ENCODE results near the gene CCDC9. TPM values are rescaled to one million over a fixed set of nuclear protein-coding genes. Genes with fewer than 3 reads are reported as not detected.
A peak's percentile ranks its signal among the peaks of the same experiment; 100 is the strongest.

CCDC9 gene
- total and polyA plus RNA-seq, 4 donors, result 1.4 to 8.1 (median 5.4) TPM

GRCh38 chr19:47210180-47210490 lies 46.2 kb upstream of the CCDC9 start:
- Histone ChIP-seq H3K4me3 (ENCODE audit: low read depth in 1 of 3, low read length in 3 of 3) (no peak overlapping the region), H3K27me3 (ENCODE audit: control insufficient read depth in 4 of 4, insufficient read depth in 4 of 4, low read length in 3 of 4) (no peaks in the 10 kb centered on the region), H3K9me3 (ENCODE audit: control insufficient read depth in 4 of 4, low read length in 3 of 4) (no peaks in the 10 kb centered on the region), H3K9ac (ENCODE audit: low read depth in 1 of 2, low read length in 2 of 2) (no peak overlapping the region), H3K4me1 (ENCODE audit: control insufficient read depth in 4 of 4, insufficient read depth in 4 of 4, low read length in 3 of 4) (no peaks in the 10 kb centered on the region), H3K27ac (ENCODE audit: low read depth in 1 of 2, low read length in 2 of 2) (no peak overlapping the region), H3K36me3 (ENCODE audit: control insufficient read depth in 4 of 4, insufficient read depth in 3 of 4, low read depth in 1 of 4, low read length in 3 of 4) (peaks cover 0 to 24% (median 8%) of the 10 kb centered on the region in 4 donors)
- no peak for DNase-seq (ENCODE audit: low spot score)
- no peak for TF ChIP-seq TAF1 (conservative IDR thresholded peaks at IDR 0.05)
- TF ChIP-seq GABPA (IDR thresholded peaks at IDR 0.05 in 1 of 2, conservative IDR thresholded peaks at IDR 0.05 in 1 of 2), result no peak
- TF ChIP-seq ZBTB33 (IDR thresholded peaks at IDR 0.05), result no peak
- TF ChIP-seq FOXA1 (IDR thresholded peaks at IDR 0.05), result no peak
- TF ChIP-seq MAX (IDR thresholded peaks at IDR 0.05), result no peak
- no peak for TF ChIP-seq JUND (IDR thresholded peaks at IDR 0.05)
- TF ChIP-seq CTCF (IDR thresholded peaks at IDR 0.05; ENCODE audit: low read depth, low read length, missing input control), result no peak
- no peak for TF ChIP-seq RAD21 (IDR thresholded peaks at IDR 0.05)
- TF ChIP-seq HNF4A (conservative IDR thresholded peaks at IDR 0.05), result no peak
- no peak for TF ChIP-seq YY1 (IDR thresholded peaks at IDR 0.05)
- no peak for TF ChIP-seq NR2F2 (IDR thresholded peaks at IDR 0.05)
- no peak for TF ChIP-seq ATF3 (IDR thresholded peaks at IDR 0.05)
- no peak for TF ChIP-seq FOXA2 (IDR thresholded peaks at IDR 0.05)

GRCh38 chr19:47210689-47211316 lies 45.5 kb upstream of the CCDC9 start:
- H3K4me3 ChIP-seq (ENCODE audit: low read depth in 1 of 3, low read length in 3 of 3), result no peak overlapping the region
- TF ChIP-seq CTCF (IDR thresholded peaks at IDR 0.05; ENCODE audit: low read depth, low read length, missing input control), result peak; percentile 91
- TF ChIP-seq MAX (IDR thresholded peaks at IDR 0.05), result peak; percentile 11
- TF ChIP-seq TAF1 (conservative IDR thresholded peaks at IDR 0.05), result no peak
- no peak for TF ChIP-seq RXRA (IDR thresholded peaks at IDR 0.05)
- TF ChIP-seq FOXA1 (IDR thresholded peaks at IDR 0.05), result no peak
- no peak for TF ChIP-seq SP1 (IDR thresholded peaks at IDR 0.05)
- peak in 1 of 2 donors; percentile 14 for TF ChIP-seq JUND (IDR thresholded peaks at IDR 0.05)
- TF ChIP-seq FOXA2 (IDR thresholded peaks at IDR 0.05), result no peak
- peak; percentile 88 to 91 for TF ChIP-seq RAD21 (IDR thresholded peaks at IDR 0.05)
- H3K9ac ChIP-seq (ENCODE audit: low read depth in 1 of 2, low read length in 2 of 2), result no peak overlapping the region
- no peaks in the 10 kb centered on the region for H3K27me3 ChIP-seq (ENCODE audit: control insufficient read depth in 4 of 4, insufficient read depth in 4 of 4, low read length in 3 of 4)
- no peak overlapping the region for H3K27ac ChIP-seq (ENCODE audit: low read depth in 1 of 2, low read length in 2 of 2)
- WGBS, result 35% methylated on average over 19 of the region's 19 CpGs
- no peaks in the 10 kb centered on the region for H3K4me1 ChIP-seq (ENCODE audit: control insufficient read depth in 4 of 4, insufficient read depth in 4 of 4, low read length in 3 of 4)
- DNase-seq (ENCODE audit: low spot score), result peak; percentile 84
- H3K36me3 ChIP-seq (ENCODE audit: control insufficient read depth in 4 of 4, insufficient read depth in 3 of 4, low read depth in 1 of 4, low read length in 3 of 4), result peaks cover 0 to 19% (median 8%) of the 10 kb centered on the region in 4 donors
- no peaks in the 10 kb centered on the region for H3K9me3 ChIP-seq (ENCODE audit: control insufficient read depth in 4 of 4, low read length in 3 of 4)
